ENCODE measurements around the gene F13A1.

F13A1 gene

GRCh38 chr6:6346427-6347023 lies 26.1 kb upstream of the F13A1 start:
- Histone ChIP-seq H3K27me3 (ENCODE audit: control insufficient read depth, insufficient read depth, low read length) (no peaks in the 10 kb centered on the region), H3K27ac (ENCODE audit: low read depth, low read length) (no peak overlapping the region), H3K36me3 (ENCODE audit: control insufficient read depth, insufficient read depth, low read length) (no peaks in the 10 kb centered on the region), H3K9ac (ENCODE audit: low read length) (no peak overlapping the region), H3K4me3 (ENCODE audit: low read length) (no peak overlapping the region), H3K4me1 (ENCODE audit: control insufficient read depth, insufficient read depth, low read length) (no peaks in the 10 kb centered on the region)

- Histone ChIP-seq H3K9ac (ENCODE audit: low read length) (no peak overlapping the region), H3K36me3 (ENCODE audit: control insufficient read depth, insufficient read depth, low read length) (no peaks in the 10 kb centered on the region), H3K4me3 (ENCODE audit: low read length) (no peak overlapping the region), H3K27me3 (ENCODE audit: control insufficient read depth, insufficient read depth, low read length) (no peaks in the 10 kb centered on the region), H3K27ac (ENCODE audit: low read depth, low read length) (no peak overlapping the region), H3K4me1 (ENCODE audit: control insufficient read depth, insufficient read depth, low read length) (no peaks in the 10 kb centered on the region)
Measured at GRCh38 chr6:6333501-6333900, 13.0 kb upstream of the F13A1 start.

- Histone ChIP-seq H3K4me1 (ENCODE audit: control insufficient read depth, insufficient read depth, low read length) (no peaks in the 10 kb centered on the region), H3K27ac (ENCODE audit: low read depth, low read length) (no peak overlapping the region), H3K4me3 (ENCODE audit: low read length) (no peak overlapping the region), H3K36me3 (ENCODE audit: control insufficient read depth, insufficient read depth, low read length) (no peaks in the 10 kb centered on the region), H3K9ac (ENCODE audit: low read length) (no peak overlapping the region), H3K27me3 (ENCODE audit: control insufficient read depth, insufficient read depth, low read length) (no peaks in the 10 kb centered on the region)
Measured at GRCh38 chr6:6332811-6333244, 12.4 kb upstream of the F13A1 start.

GRCh38 chr6:6331946-6332601 lies 11.6 kb upstream of the F13A1 start:
- no peaks in the 10 kb centered on the region for H3K4me1 ChIP-seq (ENCODE audit: control insufficient read depth, insufficient read depth, low read length)
- H3K9ac ChIP-seq (ENCODE audit: low read length) = no peak overlapping the region
- H3K36me3 ChIP-seq (ENCODE audit: control insufficient read depth, insufficient read depth, low read length) = no peaks in the 10 kb centered on the region
- H3K27me3 ChIP-seq (ENCODE audit: control insufficient read depth, insufficient read depth, low read length) = no peaks in the 10 kb centered on the region
- no peak overlapping the region for H3K27ac ChIP-seq (ENCODE audit: low read depth, low read length)
- H3K4me3 ChIP-seq (ENCODE audit: low read length) = no peak overlapping the region

GRCh38 chr6:6331393-6331792 lies 10.9 kb upstream of the F13A1 start:
- Histone ChIP-seq H3K4me1 (ENCODE audit: control insufficient read depth, insufficient read depth, low read length) (no peaks in the 10 kb centered on the region), H3K36me3 (ENCODE audit: control insufficient read depth, insufficient read depth, low read length) (no peaks in the 10 kb centered on the region), H3K27ac (ENCODE audit: low read depth, low read length) (no peak overlapping the region), H3K9ac (ENCODE audit: low read length) (no peak overlapping the region), H3K27me3 (ENCODE audit: control insufficient read depth, insufficient read depth, low read length) (no peaks in the 10 kb centered on the region), H3K4me3 (ENCODE audit: low read length) (no peak overlapping the region)

GRCh38 chr6:6330407-6330806 lies 9.9 kb upstream of the F13A1 start:
- Histone ChIP-seq H3K36me3 (ENCODE audit: control insufficient read depth, insufficient read depth, low read length) (no peaks in the 10 kb centered on the region), H3K27me3 (ENCODE audit: control insufficient read depth, insufficient read depth, low read length) (no peaks in the 10 kb centered on the region), H3K9ac (ENCODE audit: low read length) (no peak overlapping the region), H3K4me1 (ENCODE audit: control insufficient read depth, insufficient read depth, low read length) (no peaks in the 10 kb centered on the region), H3K27ac (ENCODE audit: low read depth, low read length) (no peak overlapping the region), H3K4me3 (ENCODE audit: low read length) (no peak overlapping the region)

- no peaks in the 10 kb centered on the region for H3K4me1 ChIP-seq (ENCODE audit: control insufficient read depth, insufficient read depth, low read length)
- H3K9ac ChIP-seq (ENCODE audit: low read length) = no peak overlapping the region
- no peaks in the 10 kb centered on the region for H3K27me3 ChIP-seq (ENCODE audit: control insufficient read depth, insufficient read depth, low read length)
- no peaks in the 10 kb centered on the region for H3K36me3 ChIP-seq (ENCODE audit: control insufficient read depth, insufficient read depth, low read length)
- H3K4me3 ChIP-seq (ENCODE audit: low read length) = no peak overlapping the region
- H3K27ac ChIP-seq (ENCODE audit: low read depth, low read length) = no peak overlapping the region
Measured at GRCh38 chr6:6328451-6328850, 8.0 kb upstream of the F13A1 start.

GRCh38 chr6:6323352-6323751 lies 2.9 kb upstream of the F13A1 start:
- Histone ChIP-seq H3K27me3 (ENCODE audit: control insufficient read depth, insufficient read depth, low read length) (peaks cover 5% of the 10 kb centered on the region), H3K27ac (ENCODE audit: low read depth, low read length) (no peak overlapping the region), H3K4me3 (ENCODE audit: low read length) (no peak overlapping the region), H3K9ac (ENCODE audit: low read length) (no peak overlapping the region), H3K4me1 (ENCODE audit: control insufficient read depth, insufficient read depth, low read length) (no peaks in the 10 kb centered on the region), H3K36me3 (ENCODE audit: control insufficient read depth, insufficient read depth, low read length) (no peaks in the 10 kb centered on the region)

GRCh38 chr6:6320901-6321300 lies 439 bp upstream of the F13A1 start:
- H3K4me3 ChIP-seq (ENCODE audit: low read length) = no peak overlapping the region
- H3K27me3 ChIP-seq (ENCODE audit: control insufficient read depth, insufficient read depth, low read length) = peaks cover 7% of the 10 kb centered on the region
- no peak overlapping the region for H3K27ac ChIP-seq (ENCODE audit: low read depth, low read length)

GRCh38 chr6:6317825-6318733 lies 2.4 kb downstream of the F13A1 start:
- no peaks in the 10 kb centered on the region for H3K36me3 ChIP-seq (ENCODE audit: control insufficient read depth, insufficient read depth, low read length)
- no peak overlapping the region for H3K4me3 ChIP-seq (ENCODE audit: low read length)
- no peak overlapping the region for H3K27ac ChIP-seq (ENCODE audit: low read depth, low read length)
- peaks cover 7% of the 10 kb centered on the region for H3K27me3 ChIP-seq (ENCODE audit: control insufficient read depth, insufficient read depth, low read length)
- no peaks in the 10 kb centered on the region for H3K4me1 ChIP-seq (ENCODE audit: control insufficient read depth, insufficient read depth, low read length)
- H3K9ac ChIP-seq (ENCODE audit: low read length) = no peak overlapping the region

More at GRCh38 chr6:6320901-6321300, 439 bp upstream of the F13A1 start:
- no peaks in the 10 kb centered on the region for H3K4me1 ChIP-seq (ENCODE audit: control insufficient read depth, insufficient read depth, low read length)
- H3K36me3 ChIP-seq (ENCODE audit: control insufficient read depth, insufficient read depth, low read length) = no peaks in the 10 kb centered on the region
- H3K9ac ChIP-seq (ENCODE audit: low read length) = no peak overlapping the region

- H3K4me1 ChIP-seq (ENCODE audit: control insufficient read depth, insufficient read depth, low read length) = no peaks in the 10 kb centered on the region
- peaks cover 7% of the 10 kb centered on the region for H3K27me3 ChIP-seq (ENCODE audit: control insufficient read depth, insufficient read depth, low read length)
- H3K4me3 ChIP-seq (ENCODE audit: low read length) = no peak overlapping the region
- H3K9ac ChIP-seq (ENCODE audit: low read length) = no peak overlapping the region
- H3K36me3 ChIP-seq (ENCODE audit: control insufficient read depth, insufficient read depth, low read length) = no peaks in the 10 kb centered on the region
- no peak overlapping the region for H3K27ac ChIP-seq (ENCODE audit: low read depth, low read length)
Measured at GRCh38 chr6:6317386-6317785, 3.1 kb downstream of the F13A1 start.

- Histone ChIP-seq H3K9ac (ENCODE audit: low read length) (no peak overlapping the region), H3K27ac (ENCODE audit: low read depth, low read length) (no peak overlapping the region), H3K4me3 (ENCODE audit: low read length) (no peak overlapping the region), H3K36me3 (ENCODE audit: control insufficient read depth, insufficient read depth, low read length) (no peaks in the 10 kb centered on the region), H3K4me1 (ENCODE audit: control insufficient read depth, insufficient read depth, low read length) (no peaks in the 10 kb centered on the region), H3K27me3 (ENCODE audit: control insufficient read depth, insufficient read depth, low read length) (peaks cover 7% of the 10 kb centered on the region)
Measured at GRCh38 chr6:6315660-6316059, 4.8 kb downstream of the F13A1 start.
